T-helper 2 cell treated with Interferon-gamma antibody and Interleukin-4, amounts not matched to agents 5 μg/mL and 100 μg/mL, for 36 hours (primary cell): Measurements from ENCODE around the gene IFT81.
"Not testable (repeated sequence)": the region's sequence is repeated elsewhere in the genome, so short reads cannot be mapped to it uniquely, and the experiment has no call there.

ENCODE experiments used
- DNase-seq: peaks from one replicate; pipeline ENCODE4 v3.0.0; 2021; ENCODE audit warnings: low spot score
- H3K27ac Mint-ChIP-seq: one replicate; pipeline ENCODE4 v1.8.0; 2021; ENCODE audit warnings: mild to moderate bottlenecking, mixed read lengths
- H3K27me3 Mint-ChIP-seq: one replicate; pipeline ENCODE4 v1.8.0; 2021; ENCODE audit warnings: low read depth, mixed read lengths
- H3K36me3 Mint-ChIP-seq: one replicate; pipeline ENCODE4 v1.8.0; 2021; ENCODE audit warnings: low read depth, mixed read lengths
- H3K4me1 Mint-ChIP-seq: one replicate; pipeline ENCODE4 v1.8.0; 2021; ENCODE audit warnings: low read depth, mixed read lengths
- H3K4me3 Mint-ChIP-seq: one replicate; pipeline ENCODE4 v1.8.0; 2022; ENCODE audit warnings: mild to moderate bottlenecking, moderate library complexity, mixed read lengths
- H3K9me3 Mint-ChIP-seq: one replicate; pipeline ENCODE4 v1.8.0; 2021; ENCODE audit warnings: mixed read lengths

IFT81 gene

DNA sequence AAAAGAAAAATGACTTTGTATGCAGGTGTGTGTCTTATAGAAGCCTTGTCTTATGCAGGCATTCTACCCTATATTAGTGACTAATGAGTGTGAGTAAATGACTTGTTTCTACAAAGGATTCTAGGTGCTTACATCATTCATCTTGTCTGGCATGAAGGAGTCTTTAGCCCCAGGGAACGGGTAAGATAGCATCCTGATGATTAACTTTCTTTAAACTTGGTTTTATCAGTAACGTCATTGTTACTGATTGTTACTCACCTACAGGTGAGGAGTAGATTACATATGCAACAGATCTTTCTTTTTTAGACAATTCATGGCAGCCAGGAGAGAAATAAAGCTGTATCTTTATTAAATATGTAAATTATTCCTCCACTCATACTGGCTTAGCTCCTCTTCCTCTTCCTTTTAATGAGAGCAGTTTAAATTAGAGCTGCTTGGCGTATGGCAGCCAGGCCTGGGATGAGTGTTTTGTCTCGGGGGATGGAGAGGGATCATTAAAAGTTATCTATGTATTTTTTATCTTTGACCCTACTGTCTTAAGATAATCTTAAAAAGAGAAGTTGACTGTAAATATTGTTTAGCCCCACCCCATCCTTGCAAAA is 99.7 kb downstream of the IFT81 start:
- Mint-ChIP-seq H3K27ac (no peak overlapping the region), H3K27me3 (peaks cover 17% of the 10 kb centered on the region), H3K36me3 (no peaks in the 10 kb centered on the region), H3K9me3 (no peaks in the 10 kb centered on the region), H3K4me1 (no peaks in the 10 kb centered on the region), H3K4me3 (no peak overlapping the region)
- DNase-seq = no peak

DNA sequence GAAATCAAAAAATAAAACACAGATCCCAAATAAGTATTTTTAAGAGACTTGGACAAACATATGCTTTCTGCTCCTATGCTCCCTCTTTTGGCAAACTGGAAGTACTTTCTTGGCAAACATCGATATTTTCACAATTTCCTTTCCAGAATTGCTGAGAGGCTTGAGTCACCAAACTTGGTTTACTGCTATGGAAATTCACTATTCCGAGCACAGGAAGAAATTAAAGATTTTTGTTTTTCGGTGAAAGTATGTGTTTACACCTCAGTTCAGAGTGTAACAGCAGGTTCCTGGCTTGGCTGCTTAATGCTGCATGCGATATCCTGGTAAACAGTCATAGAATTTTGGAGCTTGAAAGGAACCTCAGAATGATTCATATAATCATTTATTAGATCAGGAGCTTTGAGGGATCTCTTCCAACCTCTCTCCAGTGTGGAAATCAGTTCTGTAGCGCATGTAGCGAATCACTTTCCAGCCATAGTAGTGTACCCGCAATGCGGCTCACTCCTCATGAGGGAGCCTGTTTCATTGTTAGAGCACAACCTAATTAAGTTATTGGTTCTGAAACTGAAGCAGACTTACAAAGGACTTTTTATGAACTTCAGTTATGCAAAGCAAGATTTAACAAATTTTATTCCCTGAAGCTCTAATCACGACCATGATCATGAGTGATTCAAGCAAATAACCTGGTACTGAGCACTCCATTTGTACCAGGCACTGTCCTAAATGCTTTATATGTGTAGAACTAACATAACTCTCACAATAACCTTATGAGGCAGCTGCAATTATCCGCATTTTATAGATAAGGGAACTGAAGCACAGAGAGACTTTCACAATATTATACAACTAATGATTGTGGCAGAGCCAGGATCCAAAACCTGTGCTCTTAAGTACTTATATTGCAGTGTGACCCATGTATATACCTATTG is 100.5 kb downstream of the IFT81 start:
- H3K4me3 Mint-ChIP-seq = no peak overlapping the region
- H3K9me3 Mint-ChIP-seq = no peaks in the 10 kb centered on the region
- H3K27ac Mint-ChIP-seq = no peak overlapping the region
- H3K27me3 Mint-ChIP-seq = peaks cover 20% of the 10 kb centered on the region
- DNase-seq = no peak
- no peaks in the 10 kb centered on the region for H3K36me3 Mint-ChIP-seq
- H3K4me1 Mint-ChIP-seq = no peaks in the 10 kb centered on the region

DNA sequence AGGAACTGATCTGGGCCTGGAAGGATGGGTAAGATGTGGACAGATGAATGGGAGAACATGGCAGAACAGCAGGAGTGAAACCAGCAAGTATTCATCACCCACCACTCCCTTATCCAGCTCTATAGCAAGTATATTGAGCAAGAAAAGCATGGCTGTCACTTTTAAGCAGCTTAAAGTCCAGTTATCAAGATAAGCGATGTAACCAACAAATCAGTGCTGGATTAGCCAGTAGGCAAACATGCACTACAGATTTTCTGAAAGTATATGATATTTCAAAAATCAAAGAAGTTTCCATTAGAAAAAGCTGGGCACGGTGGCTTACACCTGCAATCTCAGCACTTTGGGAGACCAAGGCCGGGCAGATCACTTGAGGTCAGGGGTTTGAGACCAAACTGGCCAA is 103.0 kb downstream of the IFT81 start:
- Mint-ChIP-seq H3K27me3 (peaks cover 22% of the 10 kb centered on the region), H3K27ac (no peak overlapping the region), H3K9me3 (no peaks in the 10 kb centered on the region), H3K4me1 (no peaks in the 10 kb centered on the region), H3K4me3 (no peak overlapping the region), H3K36me3 (no peaks in the 10 kb centered on the region)
- DNase-seq = no peak

DNA sequence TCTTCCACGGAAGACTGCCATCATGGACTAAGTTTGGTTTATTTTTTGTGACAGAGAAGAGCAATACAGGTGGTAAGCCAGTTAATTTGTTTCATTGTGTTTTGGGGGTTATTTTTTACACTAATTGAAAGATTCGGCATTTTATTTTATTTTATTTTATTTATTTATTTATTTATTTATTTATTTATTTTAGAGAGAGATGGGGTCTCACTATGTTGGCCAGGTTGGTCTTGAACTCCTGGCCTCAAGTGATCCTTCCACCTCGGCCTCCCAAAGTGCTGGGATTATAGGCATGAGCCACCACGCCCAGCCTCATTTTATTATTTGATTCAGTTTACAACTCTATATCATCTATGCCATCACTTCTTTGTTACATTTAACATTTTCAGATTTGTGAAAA is 104.2 kb downstream of the IFT81 start:
- H3K4me1 Mint-ChIP-seq, H3K4me3 Mint-ChIP-seq, DNase-seq, H3K9me3 Mint-ChIP-seq, H3K36me3 Mint-ChIP-seq, H3K27ac Mint-ChIP-seq: not testable (repeated sequence)
- peaks cover 23% of the 10 kb centered on the region for H3K27me3 Mint-ChIP-seq

DNA sequence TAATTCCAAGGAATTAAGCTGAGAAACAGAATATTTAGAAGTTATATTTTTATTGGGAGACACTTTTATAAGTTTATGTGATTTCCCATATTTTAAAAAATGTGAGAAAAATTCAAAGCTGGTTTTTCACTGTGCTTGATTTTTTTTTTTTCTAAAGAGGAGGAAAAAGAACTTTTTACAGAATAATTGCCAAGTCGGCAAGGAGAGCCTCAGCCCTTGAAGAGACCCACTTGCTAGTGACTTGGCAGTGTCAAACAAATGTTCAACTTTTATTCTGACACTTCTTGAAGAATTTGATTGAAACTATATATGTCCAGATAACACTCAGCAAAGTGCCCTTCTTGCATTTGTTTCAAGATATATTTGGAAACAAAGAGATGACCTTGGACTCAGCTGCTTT is 104.6 kb downstream of the IFT81 start:
- DNase-seq = no peak
- Mint-ChIP-seq H3K4me1 (no peaks in the 10 kb centered on the region), H3K36me3 (no peaks in the 10 kb centered on the region), H3K4me3 (no peak overlapping the region), H3K27ac (no peak overlapping the region), H3K27me3 (peaks cover 25% of the 10 kb centered on the region), H3K9me3 (no peaks in the 10 kb centered on the region)

DNA sequence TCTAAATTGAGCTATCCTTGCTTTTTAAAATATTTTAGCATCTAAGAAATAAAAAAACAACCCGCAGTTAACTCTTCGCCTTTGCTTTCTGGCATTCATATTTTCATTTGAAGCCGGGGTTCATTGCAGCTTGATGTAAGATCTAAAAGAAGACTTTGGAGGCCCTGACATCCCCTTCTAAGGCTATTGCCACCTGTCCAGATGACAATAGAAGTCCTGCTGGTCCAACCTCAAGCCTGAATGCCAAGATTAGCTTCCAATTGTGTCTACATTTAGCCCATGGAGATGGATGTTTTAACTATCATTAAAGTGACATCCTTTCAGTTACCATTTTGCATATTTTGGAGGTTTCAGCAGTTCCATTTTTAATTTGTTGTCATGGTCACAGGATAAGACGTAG is 105.3 kb downstream of the IFT81 start:
- no peak overlapping the region for H3K27ac Mint-ChIP-seq
- H3K27me3 Mint-ChIP-seq = peaks cover 27% of the 10 kb centered on the region
- no peaks in the 10 kb centered on the region for H3K36me3 Mint-ChIP-seq
- DNase-seq = no peak
- H3K4me1 Mint-ChIP-seq = no peaks in the 10 kb centered on the region
- H3K9me3 Mint-ChIP-seq = no peaks in the 10 kb centered on the region
- H3K4me3 Mint-ChIP-seq = no peak overlapping the region

DNA sequence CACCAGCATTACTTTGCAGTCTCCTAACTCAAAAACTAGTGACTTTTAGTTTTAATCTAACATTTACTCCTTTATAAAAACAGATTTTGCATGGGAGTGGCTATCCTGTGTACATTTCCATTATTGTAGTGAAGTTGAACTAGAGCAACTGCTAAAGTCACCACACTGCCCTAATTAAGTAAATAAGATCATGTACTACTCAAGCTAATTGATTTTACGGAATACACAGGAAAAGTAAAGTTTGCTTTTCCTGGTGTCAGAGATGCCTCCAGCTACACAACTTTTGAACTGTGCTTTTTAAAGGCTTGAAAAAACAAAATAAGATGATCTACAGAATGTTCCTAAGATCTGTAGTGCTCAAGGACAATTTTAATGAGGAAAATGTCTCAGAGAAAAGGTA is 106.5 kb downstream of the IFT81 start:
- H3K9me3 Mint-ChIP-seq = no peaks in the 10 kb centered on the region
- no peak overlapping the region for H3K27ac Mint-ChIP-seq
- no peak overlapping the region for H3K4me3 Mint-ChIP-seq
- H3K4me1 Mint-ChIP-seq = no peaks in the 10 kb centered on the region
- no peaks in the 10 kb centered on the region for H3K36me3 Mint-ChIP-seq
- DNase-seq = no peak
- H3K27me3 Mint-ChIP-seq = peaks cover 36% of the 10 kb centered on the region

DNA sequence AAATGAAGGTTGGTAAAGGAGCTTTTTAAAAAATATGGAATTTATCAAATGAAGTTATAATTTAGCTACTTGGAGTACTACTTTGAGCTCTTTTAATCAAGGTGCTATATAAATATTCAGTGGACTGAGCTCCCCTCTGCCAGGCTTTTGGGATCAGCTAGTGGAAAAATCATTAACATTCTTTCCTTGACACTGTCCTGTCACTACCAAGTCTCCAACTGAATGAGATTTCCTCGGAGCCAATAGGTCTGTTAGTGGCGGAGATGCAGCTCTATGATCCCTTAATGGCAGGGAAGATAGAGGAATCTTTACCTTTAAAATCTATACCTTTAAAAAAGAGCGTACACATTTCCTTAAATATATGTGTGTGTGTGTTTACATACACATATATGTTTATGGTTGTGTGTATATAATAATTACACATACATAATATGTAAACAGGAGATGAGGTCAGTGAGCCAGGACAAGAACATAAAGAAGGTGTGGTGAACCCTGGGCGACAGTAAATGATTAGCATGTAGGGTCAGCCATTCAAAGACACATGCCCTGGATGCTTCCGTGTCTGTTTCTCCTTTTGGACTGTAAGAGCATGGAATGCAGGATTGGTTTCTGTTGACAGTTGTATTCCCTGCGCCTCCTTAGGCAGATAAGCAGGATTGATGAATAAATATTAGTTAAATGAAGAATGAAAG is 109.2 kb downstream of the IFT81 start:
- H3K4me3 Mint-ChIP-seq = no peak overlapping the region
- H3K9me3 Mint-ChIP-seq = no peaks in the 10 kb centered on the region
- no peaks in the 10 kb centered on the region for H3K36me3 Mint-ChIP-seq
- no peak overlapping the region for H3K27ac Mint-ChIP-seq
- peaks cover 25% of the 10 kb centered on the region for H3K27me3 Mint-ChIP-seq
- H3K4me1 Mint-ChIP-seq = no peaks in the 10 kb centered on the region
- DNase-seq = no peak

DNA sequence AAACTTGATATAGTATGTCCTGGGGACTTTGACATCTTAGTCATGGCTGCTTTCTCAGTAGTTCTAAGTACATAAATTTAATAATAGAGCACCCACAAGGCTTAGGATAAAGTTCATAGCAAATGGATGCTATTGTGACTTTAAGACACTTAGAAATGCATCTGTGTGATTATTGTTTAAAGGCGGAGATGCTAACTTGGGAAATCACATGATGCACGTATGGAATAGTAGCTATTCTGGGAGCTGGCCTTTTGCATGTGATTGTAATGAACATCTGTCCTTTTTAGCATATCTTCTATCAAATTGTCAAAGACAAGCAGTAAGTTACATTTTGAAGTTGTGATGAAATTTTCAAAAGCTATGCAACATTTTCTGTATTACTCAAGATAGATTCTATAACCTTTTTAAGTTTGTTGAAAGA is 110.2 kb downstream of the IFT81 start:
- Mint-ChIP-seq H3K4me3 (no peak overlapping the region), H3K27me3 (peaks cover 23% of the 10 kb centered on the region), H3K27ac (no peak overlapping the region), H3K9me3 (no peaks in the 10 kb centered on the region), H3K4me1 (no peaks in the 10 kb centered on the region), H3K36me3 (no peaks in the 10 kb centered on the region)
- no peak for DNase-seq

DNA sequence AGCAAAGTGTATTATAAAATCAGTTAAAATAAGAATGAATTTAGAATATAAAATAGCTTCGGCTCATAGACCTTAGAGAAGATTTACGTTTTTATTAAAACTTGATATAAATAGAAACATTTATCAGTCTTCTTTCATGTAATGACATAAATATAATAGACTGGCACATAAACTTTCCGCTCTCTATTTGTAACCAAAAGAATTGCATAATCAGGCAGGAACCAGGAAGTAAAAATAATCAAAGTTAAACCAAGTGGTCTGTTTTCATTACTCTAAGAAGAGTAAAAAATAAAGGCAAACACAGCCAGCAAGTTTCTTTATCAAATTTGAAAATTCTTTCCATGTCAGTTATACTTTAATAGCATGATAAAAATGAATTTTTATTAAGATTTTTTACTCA is 110.6 kb downstream of the IFT81 start:
- H3K4me3 Mint-ChIP-seq = no peak overlapping the region

DNA sequence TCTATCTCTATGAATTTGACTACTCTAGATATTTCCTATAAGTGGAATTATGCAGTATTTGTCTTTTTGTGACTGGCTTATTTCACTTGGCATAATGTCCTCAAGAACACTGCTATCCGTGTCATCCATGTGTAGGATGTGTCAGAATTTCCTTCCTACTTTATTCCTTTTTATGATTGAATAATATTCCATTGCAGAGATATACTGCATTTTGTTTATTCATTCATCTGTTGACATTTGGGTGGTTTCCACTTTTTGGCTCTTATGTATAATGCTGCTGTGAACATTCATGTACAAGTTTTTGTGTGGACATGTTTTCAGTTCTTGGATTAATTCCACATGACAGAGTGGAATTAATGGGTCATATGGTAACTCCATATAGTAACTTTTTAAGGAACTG is 111.2 kb downstream of the IFT81 start:
- no peaks in the 10 kb centered on the region for H3K4me1 Mint-ChIP-seq
- no peak for DNase-seq
- peaks cover 27% of the 10 kb centered on the region for H3K27me3 Mint-ChIP-seq
- H3K27ac Mint-ChIP-seq = no peak overlapping the region
- no peak overlapping the region for H3K4me3 Mint-ChIP-seq
- H3K9me3 Mint-ChIP-seq = no peaks in the 10 kb centered on the region
- no peaks in the 10 kb centered on the region for H3K36me3 Mint-ChIP-seq

More for the DNA sequence above, 110.6 kb downstream of the IFT81 start:
- Mint-ChIP-seq H3K9me3 (no peaks in the 10 kb centered on the region), H3K27ac (no peak overlapping the region), H3K27me3 (peaks cover 22% of the 10 kb centered on the region), H3K4me1 (no peaks in the 10 kb centered on the region), H3K36me3 (no peaks in the 10 kb centered on the region)
- DNase-seq = no peak

DNA sequence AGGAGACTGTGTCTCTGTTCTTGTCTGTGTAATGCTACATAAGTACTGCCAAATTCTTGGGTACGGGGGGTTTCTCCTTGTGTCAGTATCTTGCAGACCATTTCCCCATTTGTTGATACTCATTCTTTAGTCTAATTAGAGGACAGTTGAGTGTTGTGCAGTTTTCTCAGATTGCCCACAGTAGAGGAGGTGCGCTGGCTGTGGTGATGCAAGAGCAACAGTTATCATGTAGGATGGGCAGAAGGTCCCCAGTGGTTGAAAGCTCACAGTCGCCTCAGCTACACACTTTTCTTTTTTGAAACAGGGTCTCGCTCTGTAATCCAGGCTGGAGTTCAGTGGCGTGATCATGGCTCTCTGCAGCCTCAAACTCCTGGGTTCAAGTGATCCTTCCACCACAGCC is 119.1 kb downstream of the IFT81 start:
- H3K4me1 Mint-ChIP-seq = no peaks in the 10 kb centered on the region
- DNase-seq = no peak
- peaks cover 8% of the 10 kb centered on the region for H3K27me3 Mint-ChIP-seq
- no peak overlapping the region for H3K4me3 Mint-ChIP-seq
- H3K9me3 Mint-ChIP-seq = no peaks in the 10 kb centered on the region
- no peak overlapping the region for H3K27ac Mint-ChIP-seq
- H3K36me3 Mint-ChIP-seq = no peaks in the 10 kb centered on the region

DNA sequence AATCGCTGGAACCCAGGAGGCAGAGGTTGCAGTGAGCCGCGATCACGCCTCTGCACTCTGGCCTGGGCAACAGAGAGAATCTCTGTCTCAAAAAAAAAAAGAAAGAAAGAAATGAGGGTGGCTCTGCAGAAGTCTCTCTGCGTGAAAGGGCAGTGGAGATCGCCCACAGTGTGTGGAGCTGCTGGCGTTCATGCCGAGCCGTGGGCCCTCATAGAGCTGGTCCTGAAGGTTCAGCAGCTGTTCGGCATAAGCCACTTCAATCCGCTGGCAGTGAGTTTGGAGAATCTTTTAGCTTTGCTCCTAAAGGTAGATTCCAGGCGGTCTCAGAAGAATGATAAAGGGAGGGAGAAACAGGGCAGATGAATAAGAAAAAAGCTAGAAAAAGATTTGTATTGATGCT is 120.2 kb downstream of the IFT81 start:
- H3K27ac Mint-ChIP-seq = no peak overlapping the region
- H3K27me3 Mint-ChIP-seq = peaks cover 8% of the 10 kb centered on the region
- H3K4me1 Mint-ChIP-seq = no peaks in the 10 kb centered on the region
- no peak overlapping the region for H3K4me3 Mint-ChIP-seq
- no peaks in the 10 kb centered on the region for H3K9me3 Mint-ChIP-seq
- H3K36me3 Mint-ChIP-seq = no peaks in the 10 kb centered on the region
- no peak for DNase-seq

DNA sequence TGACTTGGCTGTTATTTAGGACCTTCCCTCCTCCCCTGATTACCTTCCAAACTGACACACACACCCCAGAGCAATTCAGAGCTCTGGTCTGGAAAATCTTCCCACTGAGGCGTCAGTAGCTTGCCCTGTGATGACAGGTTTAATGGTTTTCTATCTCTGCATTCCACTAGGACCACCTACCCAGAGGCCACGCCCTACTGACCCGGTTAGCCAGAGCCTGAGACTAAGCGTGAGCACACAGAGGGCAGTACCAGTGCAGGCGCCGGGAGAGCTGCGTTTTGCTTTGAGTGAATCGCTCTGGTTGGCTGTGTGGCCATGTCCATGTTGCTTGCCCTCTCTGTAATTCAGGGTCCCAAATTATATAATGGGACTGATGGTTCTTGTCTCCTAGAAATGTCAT is 120.7 kb downstream of the IFT81 start:
- Mint-ChIP-seq H3K4me3 (no peak overlapping the region), H3K36me3 (no peaks in the 10 kb centered on the region), H3K27ac (no peak overlapping the region), H3K27me3 (peaks cover 7% of the 10 kb centered on the region), H3K4me1 (no peaks in the 10 kb centered on the region), H3K9me3 (no peaks in the 10 kb centered on the region)
- DNase-seq = no peak
